PFSK-1 (cell line): ENCODE data around the gene HPS4.

Source experiments
- FOXP2 ChIP-seq: optimal IDR thresholded peaks from 2 replicates; pipeline ENCODE3; 2011; ENCODE audit warnings: borderline replicate concordance, control low read depth, inconsistent platforms; ENCODE audit not compliant: insufficient read depth; ENCODE audit errors: extremely low read length, extremely low read depth
- POLR2AphosphoS5 ChIP-seq: IDR thresholded peaks from 2 replicates; pipeline ENCODE4 v1.6.1; 2012; ENCODE audit warnings: low read depth, mild to moderate bottlenecking, control low read depth, low read length, moderate library complexity
- SIN3A ChIP-seq: IDR thresholded peaks from 2 replicates; pipeline ENCODE4 v1.6.1; 2012; ENCODE audit warnings: mild to moderate bottlenecking, low read length, moderate library complexity, borderline replicate concordance; ENCODE audit not compliant: insufficient read depth
- TAF1 ChIP-seq: IDR thresholded peaks from 2 replicates; pipeline ENCODE4 v1.6.1; 2012; ENCODE audit warnings: low read length, control low read depth, borderline replicate concordance; ENCODE audit not compliant: insufficient read depth
- TF ChIP-seq, protein P1 (sequence below), 2 experiments: IDR thresholded peaks; 2 replicates each; pipeline versions ENCODE4 v1.6.1 to v1.8.0; 2011 to 2012; ENCODE audit warnings: low read depth in 2 of 2, low read length in 2 of 2, control low read depth in 1 of 2, inconsistent platforms in 1 of 2, mild to moderate bottlenecking in 1 of 2, moderate library complexity in 1 of 2; ENCODE audit not compliant: insufficient read depth in 1 of 2

The HPS4 gene

GRCh38 chr22:26414347-26414746 is 69.2 kb downstream of the HPS4 start:
- TF ChIP-seq POLR2AphosphoS5 (no peak), SIN3A (no peak), FOXP2 (no peak), TAF1 (no peak)
- TF ChIP-seq, protein P1, sequence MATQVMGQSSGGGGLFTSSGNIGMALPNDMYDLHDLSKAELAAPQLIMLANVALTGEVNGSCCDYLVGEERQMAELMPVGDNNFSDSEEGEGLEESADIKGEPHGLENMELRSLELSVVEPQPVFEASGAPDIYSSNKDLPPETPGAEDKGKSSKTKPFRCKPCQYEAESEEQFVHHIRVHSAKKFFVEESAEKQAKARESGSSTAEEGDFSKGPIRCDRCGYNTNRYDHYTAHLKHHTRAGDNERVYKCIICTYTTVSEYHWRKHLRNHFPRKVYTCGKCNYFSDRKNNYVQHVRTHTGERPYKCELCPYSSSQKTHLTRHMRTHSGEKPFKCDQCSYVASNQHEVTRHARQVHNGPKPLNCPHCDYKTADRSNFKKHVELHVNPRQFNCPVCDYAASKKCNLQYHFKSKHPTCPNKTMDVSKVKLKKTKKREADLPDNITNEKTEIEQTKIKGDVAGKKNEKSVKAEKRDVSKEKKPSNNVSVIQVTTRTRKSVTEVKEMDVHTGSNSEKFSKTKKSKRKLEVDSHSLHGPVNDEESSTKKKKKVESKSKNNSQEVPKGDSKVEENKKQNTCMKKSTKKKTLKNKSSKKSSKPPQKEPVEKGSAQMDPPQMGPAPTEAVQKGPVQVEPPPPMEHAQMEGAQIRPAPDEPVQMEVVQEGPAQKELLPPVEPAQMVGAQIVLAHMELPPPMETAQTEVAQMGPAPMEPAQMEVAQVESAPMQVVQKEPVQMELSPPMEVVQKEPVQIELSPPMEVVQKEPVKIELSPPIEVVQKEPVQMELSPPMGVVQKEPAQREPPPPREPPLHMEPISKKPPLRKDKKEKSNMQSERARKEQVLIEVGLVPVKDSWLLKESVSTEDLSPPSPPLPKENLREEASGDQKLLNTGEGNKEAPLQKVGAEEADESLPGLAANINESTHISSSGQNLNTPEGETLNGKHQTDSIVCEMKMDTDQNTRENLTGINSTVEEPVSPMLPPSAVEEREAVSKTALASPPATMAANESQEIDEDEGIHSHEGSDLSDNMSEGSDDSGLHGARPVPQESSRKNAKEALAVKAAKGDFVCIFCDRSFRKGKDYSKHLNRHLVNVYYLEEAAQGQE (IDR thresholded peaks at IDR 0.05; ENCODE audit: insufficient read depth in 1 of 2, low read depth in 2 of 2, low read length in 2 of 2) = no peak

- TF ChIP-seq, protein P1 (IDR thresholded peaks at IDR 0.05; ENCODE audit: insufficient read depth in 1 of 2, low read depth in 2 of 2, low read length in 2 of 2) = no peak
- TF ChIP-seq TAF1 = no peak
- no peak for TF ChIP-seq POLR2AphosphoS5
- no peak for TF ChIP-seq FOXP2
These were observed 73.2 kb downstream of the HPS4 start for GRCh38 chr22:26410386-26410785.

GRCh38 chr22:26409719-26410335 is 73.8 kb downstream of the HPS4 start:
- no peak for TF ChIP-seq FOXP2
- no peak for TF ChIP-seq POLR2AphosphoS5
- TF ChIP-seq, protein P1 (IDR thresholded peaks at IDR 0.05; ENCODE audit: insufficient read depth in 1 of 2, low read depth in 2 of 2, low read length in 2 of 2) = no peak
- no peak for TF ChIP-seq SIN3A

- no peak for TF ChIP-seq SIN3A
- no peak for TF ChIP-seq POLR2AphosphoS5
- no peak for TF ChIP-seq TAF1
- TF ChIP-seq FOXP2 = no peak
- TF ChIP-seq, protein P1 (IDR thresholded peaks at IDR 0.05; ENCODE audit: insufficient read depth in 1 of 2, low read depth in 2 of 2, low read length in 2 of 2) = no peak
These were observed 77.5 kb downstream of the HPS4 start for GRCh38 chr22:26406118-26406517.

- no peak for TF ChIP-seq TAF1
- TF ChIP-seq SIN3A = no peak
- no peak for TF ChIP-seq POLR2AphosphoS5
- no peak for TF ChIP-seq FOXP2
- TF ChIP-seq, protein P1 (IDR thresholded peaks at IDR 0.05; ENCODE audit: insufficient read depth in 1 of 2, low read depth in 2 of 2, low read length in 2 of 2) = no peak
These were observed 78.6 kb downstream of the HPS4 start for GRCh38 chr22:26404851-26405421.
